Loucy (cell line): ENCODE results near the gene VRK2.

Experiments used
- EZH2phosphoT487 ChIP-seq: fragments of 200-600 bp; IDR thresholded peaks from 2 replicates; pipeline ENCODE4 v1.6.1; 2018; ENCODE audit warnings: antibody characterized with exemption, mild to moderate bottlenecking, moderate library complexity, borderline replicate concordance
- TF ChIP-seq, protein P1 (sequence below): fragments of 200-600 bp; sonication (generic); conservative IDR thresholded peaks from 2 replicates; pipeline ENCODE4 v1.5.1; 2014; ENCODE audit warnings: mild to moderate bottlenecking, antibody characterized with exemption, low read length

DNA sequence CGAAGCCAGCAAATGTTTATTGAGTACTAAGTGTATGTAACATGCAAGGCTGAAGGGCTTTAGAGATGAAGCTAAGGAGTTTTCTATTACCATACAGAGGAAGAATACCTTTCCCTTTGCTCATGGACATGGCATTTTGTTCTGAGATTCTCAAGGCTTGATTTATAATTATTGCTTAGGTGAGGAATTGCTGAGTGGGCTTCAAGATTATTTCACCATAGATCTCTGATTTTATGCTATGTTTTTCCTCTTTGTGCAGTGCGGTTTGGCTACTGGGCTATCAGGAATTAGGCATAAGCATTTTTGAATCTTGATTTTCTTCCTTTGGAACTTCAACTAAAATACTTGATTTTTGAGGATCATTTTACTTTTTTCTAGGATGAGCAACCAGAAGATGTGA lies 42.5 kb downstream of the VRK2 start:
- TF ChIP-seq EZH2phosphoT487: no peak
- TF ChIP-seq, protein P1, sequence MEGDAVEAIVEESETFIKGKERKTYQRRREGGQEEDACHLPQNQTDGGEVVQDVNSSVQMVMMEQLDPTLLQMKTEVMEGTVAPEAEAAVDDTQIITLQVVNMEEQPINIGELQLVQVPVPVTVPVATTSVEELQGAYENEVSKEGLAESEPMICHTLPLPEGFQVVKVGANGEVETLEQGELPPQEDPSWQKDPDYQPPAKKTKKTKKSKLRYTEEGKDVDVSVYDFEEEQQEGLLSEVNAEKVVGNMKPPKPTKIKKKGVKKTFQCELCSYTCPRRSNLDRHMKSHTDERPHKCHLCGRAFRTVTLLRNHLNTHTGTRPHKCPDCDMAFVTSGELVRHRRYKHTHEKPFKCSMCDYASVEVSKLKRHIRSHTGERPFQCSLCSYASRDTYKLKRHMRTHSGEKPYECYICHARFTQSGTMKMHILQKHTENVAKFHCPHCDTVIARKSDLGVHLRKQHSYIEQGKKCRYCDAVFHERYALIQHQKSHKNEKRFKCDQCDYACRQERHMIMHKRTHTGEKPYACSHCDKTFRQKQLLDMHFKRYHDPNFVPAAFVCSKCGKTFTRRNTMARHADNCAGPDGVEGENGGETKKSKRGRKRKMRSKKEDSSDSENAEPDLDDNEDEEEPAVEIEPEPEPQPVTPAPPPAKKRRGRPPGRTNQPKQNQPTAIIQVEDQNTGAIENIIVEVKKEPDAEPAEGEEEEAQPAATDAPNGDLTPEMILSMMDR: no peak
